Fibroblast of pulmonary artery (primary cell): Measurements from ENCODE around the gene SLC29A3.

ENCODE experiments used
- DNase-seq: peaks from one replicate; pipeline ENCODE4 v3.0.0-alpha.2; 2010; ENCODE audit warnings: low read depth
- H3K4me3 ChIP-seq: replicated peaks from 2 replicates; pipeline ENCODE4 v1.5.1; 2011; ENCODE audit warnings: low read depth, mild to moderate bottlenecking, control low read depth, low read length, moderate library complexity
- TF ChIP-seq, protein P1 (sequence below): IDR thresholded peaks from 2 replicates; pipeline ENCODE4 v1.5.1; 2011; ENCODE audit warnings: mild to moderate bottlenecking, control low read depth, low read length, inconsistent platforms; ENCODE audit errors: missing control alignments

The SLC29A3 gene

DNA sequence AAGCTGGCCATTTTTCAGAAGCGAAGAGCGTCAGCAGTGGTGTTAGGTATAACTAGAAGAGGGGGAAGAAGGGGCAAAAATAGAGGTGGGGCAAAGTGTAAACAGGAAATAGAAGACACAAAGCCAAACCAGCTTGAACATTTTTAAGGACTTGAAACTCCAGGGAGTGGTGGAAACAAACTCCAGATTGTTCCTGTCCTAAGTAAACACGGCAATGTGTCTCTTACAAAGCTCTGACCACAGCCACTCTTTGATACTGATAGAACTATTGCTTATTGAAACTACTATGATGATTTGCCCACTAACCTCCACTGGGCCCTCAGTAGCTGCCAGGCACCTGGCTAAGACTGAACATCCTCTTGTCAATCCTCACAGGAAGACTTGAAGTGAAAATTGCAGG is 56.9 kb downstream of the SLC29A3 start:
- TF ChIP-seq, protein P1, sequence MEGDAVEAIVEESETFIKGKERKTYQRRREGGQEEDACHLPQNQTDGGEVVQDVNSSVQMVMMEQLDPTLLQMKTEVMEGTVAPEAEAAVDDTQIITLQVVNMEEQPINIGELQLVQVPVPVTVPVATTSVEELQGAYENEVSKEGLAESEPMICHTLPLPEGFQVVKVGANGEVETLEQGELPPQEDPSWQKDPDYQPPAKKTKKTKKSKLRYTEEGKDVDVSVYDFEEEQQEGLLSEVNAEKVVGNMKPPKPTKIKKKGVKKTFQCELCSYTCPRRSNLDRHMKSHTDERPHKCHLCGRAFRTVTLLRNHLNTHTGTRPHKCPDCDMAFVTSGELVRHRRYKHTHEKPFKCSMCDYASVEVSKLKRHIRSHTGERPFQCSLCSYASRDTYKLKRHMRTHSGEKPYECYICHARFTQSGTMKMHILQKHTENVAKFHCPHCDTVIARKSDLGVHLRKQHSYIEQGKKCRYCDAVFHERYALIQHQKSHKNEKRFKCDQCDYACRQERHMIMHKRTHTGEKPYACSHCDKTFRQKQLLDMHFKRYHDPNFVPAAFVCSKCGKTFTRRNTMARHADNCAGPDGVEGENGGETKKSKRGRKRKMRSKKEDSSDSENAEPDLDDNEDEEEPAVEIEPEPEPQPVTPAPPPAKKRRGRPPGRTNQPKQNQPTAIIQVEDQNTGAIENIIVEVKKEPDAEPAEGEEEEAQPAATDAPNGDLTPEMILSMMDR: no peak
- H3K4me3 ChIP-seq: no peak overlapping the region
- DNase-seq: no peak

DNA sequence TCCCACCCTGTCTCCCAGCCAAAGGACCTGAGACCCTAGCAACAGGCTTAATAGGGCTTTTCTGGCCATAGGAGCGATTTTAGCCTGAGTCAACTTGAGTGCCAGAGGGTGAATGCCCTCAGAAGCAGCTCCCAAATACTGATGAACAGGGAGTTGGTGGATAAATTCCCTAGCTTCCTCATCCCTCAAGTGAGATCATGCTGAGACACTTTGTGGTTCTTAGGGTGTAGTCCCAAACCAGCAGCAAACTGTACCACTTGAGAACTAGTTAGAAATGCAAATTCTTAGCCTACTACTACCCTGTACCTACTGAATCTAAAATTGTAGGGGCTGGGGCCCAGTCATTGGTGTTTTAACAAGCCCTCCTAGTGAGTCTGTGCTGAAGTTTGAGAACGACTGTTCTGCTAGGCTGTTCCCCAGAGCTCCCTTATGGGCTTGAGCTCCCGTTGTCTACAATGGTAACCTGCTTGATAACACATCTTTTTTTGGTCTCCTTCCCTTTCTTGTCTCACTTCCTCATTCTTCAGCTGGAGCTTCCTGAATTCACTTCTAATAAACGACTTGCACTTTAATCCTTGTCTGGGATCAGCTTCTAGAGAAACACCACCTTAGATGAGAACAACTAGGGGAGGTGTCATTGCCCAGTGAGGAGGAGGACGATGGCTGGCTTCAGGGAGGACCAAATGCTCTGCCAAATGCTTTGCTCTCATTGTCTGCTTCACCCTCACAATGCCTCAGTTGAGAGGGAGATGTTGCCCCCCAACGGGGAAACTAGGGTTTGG is 59.5 kb downstream of the SLC29A3 start:
- DNase-seq: no peak
- TF ChIP-seq, protein P1: no peak
- no peak overlapping the region for H3K4me3 ChIP-seq

DNA sequence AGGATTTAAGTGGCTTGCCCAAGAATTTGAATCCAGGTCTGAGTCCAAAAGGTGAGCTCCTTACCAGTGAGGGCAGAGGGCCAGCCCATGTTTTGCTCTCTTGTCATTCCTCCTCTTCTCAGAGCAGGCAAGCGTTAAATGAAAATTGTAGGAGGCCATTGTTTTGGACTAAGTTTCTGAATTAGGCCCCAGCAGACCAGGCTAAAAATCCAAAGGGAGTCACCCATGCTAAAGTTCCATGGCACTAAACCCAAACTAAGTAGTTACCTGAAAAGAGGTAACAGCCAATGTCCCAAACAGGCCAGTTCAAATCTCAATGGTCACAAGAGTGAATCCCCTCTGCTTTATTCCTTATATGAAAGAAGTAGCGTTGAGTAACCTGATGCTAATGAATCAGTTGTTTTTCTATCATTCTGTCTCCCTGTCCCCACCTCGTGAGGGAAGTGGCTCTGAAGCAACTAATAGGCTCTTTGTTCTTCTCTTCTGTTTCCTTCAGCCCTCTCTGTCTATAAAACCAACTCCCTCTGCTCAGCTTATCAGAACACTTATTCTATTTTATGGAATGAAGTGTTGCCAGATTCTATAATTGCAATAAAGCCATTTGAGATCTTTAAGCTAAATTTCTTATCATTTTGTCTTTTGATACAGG is 60.2 kb downstream of the SLC29A3 start:
- TF ChIP-seq, protein P1: no peak
- no peak for DNase-seq
- H3K4me3 ChIP-seq: no peak overlapping the region

DNA sequence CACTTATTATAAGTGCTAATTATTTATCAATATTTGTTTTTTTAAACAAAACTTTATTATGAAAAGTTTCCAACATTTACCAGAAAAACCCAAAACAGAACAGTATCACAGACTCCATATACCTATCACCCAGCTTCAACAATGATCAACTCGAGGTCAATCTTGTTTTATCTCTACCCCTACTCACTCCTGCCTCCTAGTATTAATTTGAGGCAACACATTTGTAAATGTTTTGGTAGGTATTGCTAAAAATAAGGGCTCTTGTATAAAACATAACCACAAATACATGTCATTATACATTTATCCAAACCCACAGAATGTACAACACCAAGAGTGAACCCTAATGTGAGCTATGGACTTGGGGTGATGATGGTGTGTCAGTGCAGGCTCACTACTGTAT is 61.8 kb downstream of the SLC29A3 start:
- no peak overlapping the region for H3K4me3 ChIP-seq
- DNase-seq: no peak
- TF ChIP-seq, protein P1: no peak

DNA sequence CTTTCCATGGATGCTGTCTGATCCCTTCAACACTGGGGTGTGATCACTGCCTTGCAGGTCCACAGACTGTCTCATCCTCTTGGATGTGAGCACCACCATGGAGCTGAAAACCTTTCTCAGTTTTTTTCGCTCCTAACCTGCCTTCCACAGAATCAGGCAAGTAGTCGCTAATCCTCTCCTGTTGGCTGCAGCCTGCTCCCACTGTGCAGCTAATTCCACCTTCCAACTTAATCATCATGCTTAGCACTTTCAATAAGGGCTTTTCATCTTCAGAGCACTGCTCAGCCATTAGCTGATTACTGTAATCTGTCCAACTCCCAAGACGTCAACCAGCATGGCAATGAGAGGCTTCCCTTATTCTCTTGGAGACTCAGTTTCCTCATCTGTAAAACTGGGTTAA is 62.6 kb downstream of the SLC29A3 start:
- H3K4me3 ChIP-seq: no peak overlapping the region
- DNase-seq: no peak
- TF ChIP-seq, protein P1: no peak

DNA sequence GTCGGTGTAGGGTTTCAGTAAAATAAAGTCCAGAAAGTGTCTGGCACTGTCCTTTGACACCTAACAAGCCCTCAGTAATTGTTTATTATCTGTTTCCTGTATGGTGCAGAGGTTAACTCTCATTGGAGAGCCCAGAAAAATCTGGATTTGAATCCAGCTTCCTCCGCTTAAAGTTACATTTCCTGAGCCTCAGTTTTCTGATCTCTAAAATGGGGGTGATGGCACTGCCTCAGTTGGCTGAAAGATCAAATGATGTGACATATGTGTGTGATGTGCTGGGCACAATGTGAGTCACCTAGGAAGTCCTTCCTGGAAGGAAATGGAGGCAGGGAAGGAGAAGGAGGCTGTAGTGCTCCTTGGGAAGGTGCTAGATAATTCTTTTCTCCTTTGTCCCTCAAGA is 63.0 kb downstream of the SLC29A3 start:
- no peak overlapping the region for H3K4me3 ChIP-seq
- TF ChIP-seq, protein P1: no peak
- DNase-seq: no peak
